SJSA1 (cell line): ENCODE measurements around the gene MAU2. TPM values are rescaled to one million over a fixed set of nuclear protein-coding genes. Genes with fewer than 3 reads are reported as not detected.
A peak's percentile ranks its signal among the peaks of the same experiment; 100 is the strongest.
"Not testable (repeated sequence)": the region's sequence is repeated elsewhere in the genome, so short reads cannot be mapped to it uniquely, and the experiment has no call there.

Experiments used
- DNase-seq, 2 experiments: peaks; one replicate each; pipeline ENCODE4 v3.0.0-alpha.2; 2015 to 2020; ENCODE audit warnings: low spot score in 2 of 2, low read depth in 1 of 2
- H3K27ac ChIP-seq: fragments of 250-450 bp; sonication (Bioruptor Pico); 2 replicates; pipeline ENCODE4 v1.5.1; 2020; ENCODE audit warnings: mild to moderate bottlenecking, moderate library complexity
- H3K27me3 ChIP-seq: fragments of 250-450 bp; sonication (Bioruptor Pico); replicated peaks from 2 replicates; pipeline ENCODE4 v1.5.1; 2020; ENCODE audit warnings: mild to moderate bottlenecking, moderate library complexity
- H3K36me3 ChIP-seq: fragments of 250-450 bp; sonication (Bioruptor Pico); 2 replicates; pipeline ENCODE4 v1.5.1; 2020; ENCODE audit warnings: mild to moderate bottlenecking
- H3K4me1 ChIP-seq: fragments of 250-450 bp; sonication (Bioruptor Pico); replicated peaks from 2 replicates; pipeline ENCODE4 v1.6.1; 2021; ENCODE audit warnings: mild to moderate bottlenecking
- H3K4me3 ChIP-seq: fragments of 250-450 bp; sonication (Bioruptor Pico); 2 replicates; pipeline ENCODE4 v1.5.1; 2020; ENCODE audit warnings: mild to moderate bottlenecking
- H3K9me3 ChIP-seq: fragments of 250-450 bp; sonication (Bioruptor Pico); replicated peaks from 2 replicates; pipeline ENCODE4 v1.5.1; 2020; ENCODE audit warnings: mild to moderate bottlenecking
- total RNA-seq: library from RNA; depleted of rRNA; stranded (reverse); fragments of >200 nt; shearing (Covaris generic); gene quantifications from 2 replicates; pipeline ENCODE4 v1.2.3, GENCODE V29; 2014

MAU2 gene
- total RNA-seq, 1 experiment from 2014 or later, result 19.7 TPM

DNA sequence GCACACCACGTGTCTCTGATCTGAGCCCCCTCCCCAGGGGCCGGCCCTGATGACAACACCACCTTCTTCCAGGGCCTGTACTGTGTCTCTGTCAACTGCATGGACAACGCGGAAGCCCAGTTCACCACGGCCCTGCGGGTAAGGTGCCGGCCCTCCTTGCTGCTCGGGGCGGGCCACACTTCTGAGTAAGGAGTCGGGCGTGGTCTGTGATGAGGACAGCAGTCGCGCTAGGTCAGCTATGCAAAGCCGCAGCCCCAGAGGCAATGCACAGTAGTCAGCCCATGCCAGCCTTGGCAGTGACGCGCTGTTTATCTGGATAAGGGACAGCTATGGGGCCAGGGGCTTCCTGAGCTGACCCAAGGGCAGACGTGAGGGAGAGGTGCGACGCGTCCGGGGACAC lies 24.6 kb downstream of the MAU2 start:
- Histone ChIP-seq H3K27me3 (no peaks in the 10 kb centered on the region), H3K4me1 (no peaks in the 10 kb centered on the region), H3K9me3 (no peaks in the 10 kb centered on the region), H3K4me3 (no peak overlapping the region), H3K36me3 (peaks cover 89% of the 10 kb centered on the region), H3K27ac (no peak overlapping the region)
- no peak for DNase-seq

DNA sequence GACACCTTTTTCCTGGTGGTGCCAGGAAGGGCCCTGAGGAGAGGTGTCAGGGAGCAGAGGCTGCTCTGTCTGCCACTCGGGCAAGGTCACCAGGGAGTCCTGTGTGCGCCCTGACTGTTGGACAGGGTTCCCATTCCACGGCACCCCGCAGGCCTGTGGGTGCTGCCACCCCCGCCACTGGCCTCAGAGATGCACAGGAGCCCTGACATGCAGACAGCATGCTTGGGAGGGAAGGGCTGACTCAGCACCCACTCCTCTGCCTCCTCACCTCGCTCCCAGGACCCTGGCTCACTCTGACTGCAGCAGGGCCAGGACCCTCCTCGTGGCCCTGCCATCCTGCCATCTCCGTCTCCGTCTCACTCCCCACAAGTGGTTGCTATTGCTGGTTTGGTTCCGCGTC lies 25.3 kb downstream of the MAU2 start:
- Histone ChIP-seq H3K36me3 (peaks cover 85% of the 10 kb centered on the region), H3K27me3 (no peaks in the 10 kb centered on the region), H3K27ac (no peak overlapping the region), H3K4me3 (no peak overlapping the region), H3K9me3 (no peaks in the 10 kb centered on the region), H3K4me1 (no peaks in the 10 kb centered on the region)
- DNase-seq, result no peak

DNA sequence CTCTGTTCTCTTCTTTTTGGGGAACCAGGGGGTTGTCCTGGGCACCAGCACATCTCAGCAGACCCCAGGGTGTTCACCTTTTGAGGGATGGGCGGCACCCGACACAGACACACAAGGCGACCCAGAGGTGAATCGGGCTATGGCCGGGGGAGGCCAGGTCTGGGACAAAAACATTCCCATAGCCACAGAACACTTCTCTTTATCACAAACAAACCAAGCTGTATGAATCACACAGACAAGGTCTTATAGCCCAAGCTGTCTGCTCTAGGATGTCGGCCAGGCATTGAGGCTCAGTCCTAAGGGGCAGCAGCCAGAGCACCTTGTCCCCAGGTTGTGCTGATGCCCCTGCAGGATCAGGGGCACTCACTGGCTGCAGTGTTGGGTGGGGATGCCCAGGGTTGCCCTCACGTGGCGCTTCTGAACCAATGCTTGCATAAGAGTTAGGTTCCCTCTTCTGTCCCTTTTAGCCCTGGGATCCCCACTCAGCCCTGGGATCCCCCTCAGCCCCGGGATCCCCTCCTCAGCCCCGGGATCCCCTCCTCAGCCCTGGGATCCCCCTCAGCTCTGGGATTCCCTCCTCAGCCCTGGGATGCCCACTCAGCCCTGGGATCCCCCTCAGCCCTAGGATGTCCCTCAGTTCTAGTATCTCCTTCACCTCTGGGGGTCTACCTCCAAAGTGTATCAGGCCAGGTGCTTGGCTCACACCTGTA lies 26.9 kb downstream of the MAU2 start:
- DNase-seq, result no peak
- no peak overlapping the region for H3K4me3 ChIP-seq
- H3K36me3 ChIP-seq, result peaks cover 77% of the 10 kb centered on the region
- H3K9me3 ChIP-seq, result no peaks in the 10 kb centered on the region
- no peak overlapping the region for H3K27ac ChIP-seq
- no peaks in the 10 kb centered on the region for H3K27me3 ChIP-seq
- H3K4me1 ChIP-seq, result no peaks in the 10 kb centered on the region

- Histone ChIP-seq H3K36me3 (peaks cover 77% of the 10 kb centered on the region), H3K4me1 (no peaks in the 10 kb centered on the region)
- no peak for DNase-seq
Measured at GRCh38 chr19:19348266-19348665, 27.6 kb downstream of the MAU2 start.

GRCh38 chr19:19349365-19349764 lies 28.7 kb downstream of the MAU2 start:
- Histone ChIP-seq H3K9me3 (no peaks in the 10 kb centered on the region), H3K4me3 (no peak overlapping the region), H3K4me1 (no peaks in the 10 kb centered on the region), H3K36me3 (peaks cover 76% of the 10 kb centered on the region), H3K27me3 (no peaks in the 10 kb centered on the region), H3K27ac (no peak overlapping the region)
- DNase-seq, result no peak

More at GRCh38 chr19:19348266-19348665, 27.6 kb downstream of the MAU2 start:
- Histone ChIP-seq H3K4me3 (no peak overlapping the region), H3K27me3 (no peaks in the 10 kb centered on the region), H3K9me3 (no peaks in the 10 kb centered on the region), H3K27ac (no peak overlapping the region)

GRCh38 chr19:19350756-19351155 lies 30.1 kb downstream of the MAU2 start:
- not testable (repeated sequence) for H3K4me3 ChIP-seq, H3K27ac ChIP-seq, H3K9me3 ChIP-seq, H3K4me1 ChIP-seq, DNase-seq, H3K27me3 ChIP-seq
- peaks cover 76% of the 10 kb centered on the region for H3K36me3 ChIP-seq

DNA sequence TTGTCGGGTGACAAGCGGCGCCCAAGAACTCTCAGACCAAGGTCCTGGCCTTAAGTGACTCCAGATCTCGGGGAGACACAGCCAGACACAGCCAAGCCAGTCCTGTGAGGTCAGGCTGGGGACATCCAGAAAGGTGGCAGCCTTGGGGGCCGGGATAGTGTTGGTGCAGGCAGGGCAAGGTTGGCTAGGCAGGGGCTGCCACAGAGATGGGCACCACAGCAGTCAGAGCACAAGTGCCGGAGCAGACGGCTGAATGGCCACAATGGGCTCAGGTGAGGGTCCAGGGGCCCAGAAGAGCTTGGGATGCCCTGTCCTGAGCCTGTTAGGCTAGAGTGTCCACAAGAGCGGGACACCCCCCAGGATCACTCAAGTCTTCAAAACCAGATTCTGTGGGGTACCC lies 32.2 kb downstream of the MAU2 start:
- Histone ChIP-seq H3K4me3 (no peak overlapping the region), H3K27me3 (no peaks in the 10 kb centered on the region), H3K27ac (no peak overlapping the region), H3K9me3 (no peaks in the 10 kb centered on the region), H3K4me1 (no peaks in the 10 kb centered on the region), H3K36me3 (peaks cover 73% of the 10 kb centered on the region)
- no peak for DNase-seq

DNA sequence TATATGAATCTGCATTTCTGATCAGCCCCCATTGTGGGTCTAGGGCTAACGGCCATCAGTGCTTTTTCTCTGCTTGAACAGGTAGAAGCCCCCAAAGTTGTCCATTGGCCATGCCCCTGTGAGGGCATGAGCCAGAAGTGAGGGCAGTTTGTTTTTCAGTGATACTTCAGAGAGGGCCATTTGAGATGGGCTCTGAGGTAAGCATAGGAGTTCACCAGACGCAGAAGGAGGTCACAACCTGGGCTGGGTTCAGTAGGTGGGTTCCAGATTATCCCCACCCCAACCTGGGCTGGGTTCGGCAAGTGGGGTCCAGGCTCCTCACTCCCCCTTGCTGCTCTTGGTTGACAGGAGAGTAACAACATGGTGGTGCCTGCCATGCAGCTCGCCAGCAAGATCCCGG lies 33.4 kb downstream of the MAU2 start:
- H3K4me1 ChIP-seq, result no peaks in the 10 kb centered on the region
- H3K36me3 ChIP-seq, result peaks cover 63% of the 10 kb centered on the region
- no peaks in the 10 kb centered on the region for H3K27me3 ChIP-seq
- no peak overlapping the region for H3K27ac ChIP-seq
- no peak overlapping the region for H3K4me3 ChIP-seq
- no peaks in the 10 kb centered on the region for H3K9me3 ChIP-seq
- no peak for DNase-seq

- Histone ChIP-seq H3K4me1 (no peaks in the 10 kb centered on the region), H3K4me3 (no peak overlapping the region), H3K27me3 (no peaks in the 10 kb centered on the region), H3K36me3 (peaks cover 56% of the 10 kb centered on the region), H3K27ac (no peak overlapping the region), H3K9me3 (no peaks in the 10 kb centered on the region)
- no peak for DNase-seq
Measured at GRCh38 chr19:19354932-19355331, 34.3 kb downstream of the MAU2 start.

DNA sequence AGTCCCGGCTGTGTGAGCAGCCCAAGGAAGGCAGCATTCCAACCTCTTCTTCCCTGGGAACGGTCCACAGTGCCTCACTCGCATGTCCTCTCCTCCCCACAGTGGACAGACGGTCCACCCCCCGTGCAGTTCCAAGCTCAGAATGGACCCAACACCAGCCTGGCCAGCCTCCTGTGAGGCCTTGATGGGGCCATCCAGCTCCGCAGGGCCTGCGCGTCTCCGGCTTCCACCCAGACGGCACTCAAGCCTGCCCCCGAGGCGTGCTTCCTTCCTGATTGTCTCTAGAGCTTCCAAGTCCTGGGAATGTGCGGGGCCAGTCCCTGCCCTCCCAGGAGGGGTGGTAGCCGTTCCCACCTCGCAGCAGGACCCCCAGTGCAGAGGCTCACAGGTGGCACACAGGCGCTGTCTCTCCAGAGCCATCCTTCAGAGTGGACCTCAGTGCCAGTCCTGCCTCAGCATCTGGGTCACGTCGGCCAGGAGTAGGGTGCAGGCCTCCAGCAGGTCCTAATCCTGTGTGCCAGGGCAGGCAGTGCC lies 35.0 kb downstream of the MAU2 start:
- no peak overlapping the region for H3K4me3 ChIP-seq
- no peaks in the 10 kb centered on the region for H3K27me3 ChIP-seq
- peaks cover 56% of the 10 kb centered on the region for H3K36me3 ChIP-seq
- H3K9me3 ChIP-seq, result no peaks in the 10 kb centered on the region
- H3K4me1 ChIP-seq, result no peaks in the 10 kb centered on the region
- DNase-seq, result no peak
- H3K27ac ChIP-seq, result no peak overlapping the region

GRCh38 chr19:19356500-19356899 lies 35.9 kb downstream of the MAU2 start:
- peaks cover 56% of the 10 kb centered on the region for H3K36me3 ChIP-seq
- no peaks in the 10 kb centered on the region for H3K27me3 ChIP-seq
- no peak for DNase-seq
- H3K9me3 ChIP-seq, result no peaks in the 10 kb centered on the region
- no peak overlapping the region for H3K4me3 ChIP-seq
- H3K27ac ChIP-seq, result no peak overlapping the region
- H3K4me1 ChIP-seq, result no peaks in the 10 kb centered on the region

DNA sequence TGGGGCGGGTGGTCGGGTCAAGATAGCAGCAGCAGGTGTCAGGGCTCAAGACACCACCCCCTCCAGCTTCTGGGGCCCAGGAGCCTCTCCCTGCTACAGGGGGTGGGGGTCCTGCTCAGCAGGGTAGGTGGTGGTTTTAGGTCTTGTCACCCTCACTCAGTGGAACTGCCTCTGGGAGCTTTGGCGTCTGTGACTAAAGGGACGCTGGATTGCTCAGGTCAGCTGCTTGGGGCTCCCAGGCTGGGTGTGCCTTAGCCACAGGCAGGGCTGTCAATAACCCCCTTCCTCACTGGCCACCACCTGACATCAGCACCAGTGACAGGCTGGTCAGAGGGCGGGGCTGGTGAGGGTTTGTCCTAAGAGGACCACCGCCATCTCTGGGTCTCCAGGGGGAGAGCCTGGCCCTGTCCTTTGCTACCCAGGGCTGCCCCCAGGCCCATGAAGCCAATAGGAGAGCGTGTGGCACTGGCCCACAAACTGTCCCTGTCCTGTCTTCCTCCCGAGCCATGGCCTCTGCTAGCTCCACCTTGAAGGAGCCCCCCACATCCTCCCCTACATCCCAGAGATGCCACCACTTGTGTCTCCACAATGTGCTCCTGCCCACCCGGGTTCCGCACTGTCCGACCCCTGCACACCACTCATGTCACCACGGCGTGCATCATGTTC lies 36.4 kb downstream of the MAU2 start:
- no peak overlapping the region for H3K4me3 ChIP-seq
- no peak for DNase-seq
- no peaks in the 10 kb centered on the region for H3K9me3 ChIP-seq
- no peaks in the 10 kb centered on the region for H3K4me1 ChIP-seq
- no peaks in the 10 kb centered on the region for H3K27me3 ChIP-seq
- H3K36me3 ChIP-seq, result peaks cover 53% of the 10 kb centered on the region
- H3K27ac ChIP-seq, result no peak overlapping the region

- Histone ChIP-seq H3K27ac (no peak overlapping the region), H3K4me1 (no peaks in the 10 kb centered on the region), H3K36me3 (peaks cover 14% of the 10 kb centered on the region), H3K27me3 (no peaks in the 10 kb centered on the region), H3K9me3 (no peaks in the 10 kb centered on the region), H3K4me3 (no peak overlapping the region)
- DNase-seq, result peak; percentile 64 to 81
Measured at GRCh38 chr19:19361075-19361594, 40.5 kb downstream of the MAU2 start.

DNA sequence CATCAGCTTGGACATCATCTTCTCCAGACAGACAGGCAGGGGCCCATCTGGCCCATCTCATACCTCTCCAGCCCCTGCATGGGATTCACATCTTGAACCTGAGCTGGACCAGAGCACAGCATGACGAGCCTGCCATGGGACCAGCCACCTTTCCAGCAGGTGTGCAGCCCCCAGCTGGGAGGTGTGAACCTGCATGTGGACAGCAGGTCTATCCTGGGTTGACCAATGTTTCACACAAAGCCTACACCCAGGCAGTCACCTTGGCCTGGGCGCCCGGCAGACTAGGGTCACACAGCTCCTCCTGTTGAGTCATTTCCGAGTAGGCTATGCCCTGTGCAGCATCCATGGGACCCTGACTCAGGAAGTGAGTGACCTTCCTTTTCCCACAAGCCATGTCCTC lies 41.4 kb downstream of the MAU2 start:
- Histone ChIP-seq H3K36me3 (peaks cover 4% of the 10 kb centered on the region), H3K27me3 (no peaks in the 10 kb centered on the region), H3K4me3 (no peak overlapping the region), H3K9me3 (no peaks in the 10 kb centered on the region), H3K4me1 (peaks cover 4% of the 10 kb centered on the region), H3K27ac (no peak overlapping the region)
- DNase-seq, result peak in 1 of 2 experiments; percentile 36
